NCI-H774 (cell line): ENCODE data around the gene FUT1.
"Not testable (repeated sequence)": the region's sequence is repeated elsewhere in the genome, so short reads cannot be mapped to it uniquely, and the experiment has no call there.

Experiments used
- DNase-seq: peaks from one replicate; lab custom pipeline; 2025; lab: John Stamatoyannopoulos, UW

FUT1 gene

DNA sequence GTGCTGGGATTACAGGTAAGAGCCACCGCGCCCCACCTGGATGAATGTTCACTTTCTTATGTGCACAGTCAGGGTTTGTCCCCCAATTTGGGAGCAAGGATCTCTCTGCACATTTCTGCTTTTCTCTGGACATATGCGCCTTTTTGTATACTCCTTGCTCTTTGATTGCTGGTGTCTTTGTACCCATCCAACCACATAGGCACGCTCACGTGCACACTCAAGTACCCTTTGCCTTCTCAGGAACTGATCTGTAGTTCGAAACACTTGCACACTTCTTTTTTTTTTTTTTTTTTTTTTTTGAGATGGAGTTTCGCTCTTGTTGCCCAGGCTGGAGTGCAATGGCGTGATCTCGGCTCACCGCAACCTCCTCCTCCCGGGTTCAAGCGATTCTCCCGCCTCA lies 34.3 kb downstream of the FUT1 start:
- not testable (repeated sequence) for DNase-seq

DNA sequence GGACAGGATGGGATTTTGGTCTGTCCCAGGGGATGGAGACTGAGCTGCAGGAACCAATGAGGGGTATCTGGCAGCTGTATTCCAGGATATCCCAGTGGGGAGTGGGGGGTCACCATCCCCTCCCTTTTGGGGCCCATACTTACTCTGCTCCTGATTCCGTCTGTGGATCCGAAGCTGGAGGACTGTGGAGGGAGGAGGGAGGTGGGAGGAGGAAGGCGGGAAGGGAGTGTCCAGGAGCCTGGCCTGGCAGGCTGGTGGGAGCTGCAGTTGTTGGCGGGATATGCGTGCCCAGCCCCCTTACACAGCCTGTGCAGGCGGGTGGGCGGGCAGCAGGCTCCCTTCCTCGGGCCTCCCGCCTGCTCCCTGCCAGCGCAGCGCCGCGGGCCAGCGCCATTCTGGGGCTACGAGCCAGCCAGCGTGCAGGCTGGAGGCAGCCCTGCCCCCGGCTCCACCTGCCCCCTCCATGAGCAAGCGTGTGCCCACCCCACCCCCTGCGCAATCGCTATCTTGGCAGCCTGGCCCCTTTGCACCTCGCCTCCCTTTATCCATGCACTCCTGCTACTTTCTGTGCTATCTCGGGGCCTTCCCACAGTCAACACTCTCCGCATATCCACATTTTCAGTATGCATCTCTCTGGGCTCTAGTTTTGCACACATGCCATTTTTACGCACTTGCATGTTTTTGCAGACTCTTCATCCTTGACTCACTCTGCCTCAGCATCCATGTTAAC lies 35.7 kb downstream of the FUT1 start:
- DNase-seq = peak; percentile 11

DNA sequence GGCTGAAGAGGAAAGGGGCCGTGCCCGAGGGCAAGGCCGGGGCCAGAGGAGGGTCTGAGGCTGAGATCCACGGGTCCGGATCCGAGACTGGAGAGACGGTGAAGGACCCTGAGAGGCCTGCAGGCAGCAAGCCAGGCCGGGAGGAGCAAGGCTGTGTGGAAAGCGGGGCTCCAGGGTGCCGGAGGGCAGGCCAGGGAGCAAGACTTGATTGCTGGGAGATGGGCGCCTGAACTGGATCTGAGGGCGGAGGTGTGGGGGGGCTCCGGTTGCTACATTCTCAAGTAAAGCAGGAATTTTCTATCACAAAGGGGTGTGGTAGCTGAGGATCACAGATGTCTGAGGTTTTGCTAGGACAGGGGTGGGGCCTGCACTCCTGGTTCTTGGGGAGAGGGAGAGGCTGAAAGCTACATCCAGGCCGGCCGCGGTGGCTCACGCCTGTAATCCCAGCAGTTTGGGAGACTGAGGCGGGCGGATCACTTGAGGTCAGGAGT lies 36.7 kb downstream of the FUT1 start:
- DNase-seq = no peak

GRCh38 chr19:48714759-48715675 lies 37.4 kb downstream of the FUT1 start:
- DNase-seq = no peak

- DNase-seq = peak; percentile 99
These were observed 38.3 kb downstream of the FUT1 start for GRCh38 chr19:48713864-48714755.

GRCh38 chr19:48713041-48713863 lies 39.2 kb downstream of the FUT1 start:
- peak; percentile 45 for DNase-seq

GRCh38 chr19:48711106-48711662 lies 41.3 kb downstream of the FUT1 start:
- DNase-seq = no peak

- DNase-seq = no peak
These were observed 44.0 kb downstream of the FUT1 start for GRCh38 chr19:48708471-48708870.

GRCh38 chr19:48705431-48705830 lies 47.0 kb downstream of the FUT1 start:
- no peak for DNase-seq

GRCh38 chr19:48703316-48703715 lies 49.1 kb downstream of the FUT1 start:
- DNase-seq = no peak

GRCh38 chr19:48702701-48703100 lies 49.7 kb downstream of the FUT1 start:
- no peak for DNase-seq

DNA sequence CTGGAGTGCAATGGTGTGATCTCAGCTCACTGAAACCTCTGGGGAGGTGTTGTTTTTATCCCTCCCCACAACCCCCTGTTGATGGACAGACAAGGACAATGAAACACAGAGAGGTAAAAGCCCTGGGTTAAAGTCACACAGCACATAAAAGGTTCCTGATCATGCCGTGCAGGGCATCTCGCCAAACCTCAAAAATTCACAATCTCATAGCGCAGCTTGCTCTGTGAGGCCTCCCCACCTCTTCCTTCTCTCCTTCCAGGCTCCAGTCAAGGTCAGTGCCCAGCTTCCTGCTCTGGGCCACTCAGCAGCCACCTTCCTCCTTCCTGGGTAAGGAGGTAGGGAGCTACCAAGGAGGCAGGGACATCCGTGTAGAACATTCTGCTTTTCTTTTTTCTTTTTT lies 54.4 kb downstream of the FUT1 start:
- DNase-seq = no peak
